Coronary artery (tissue), 2 donors: ENCODE measurements around the gene CCDC150.

ENCODE experiments used
- DNase-seq: peaks from one replicate; pipeline ENCODE4 v3.0.0-alpha.2; 2017; ENCODE audit warnings: low spot score
- H3K27ac ChIP-seq, 2 donors: fragments of 200-600 bp; sonication (generic); one replicate each; pipeline ENCODE4 v1.5.1; 2016 to 2019
- H3K4me3 ChIP-seq: fragments of 200-600 bp; sonication (generic); 2 replicates; pipeline ENCODE4 v1.5.1; 2016; ENCODE audit warnings: mild to moderate bottlenecking, moderate library complexity
- CTCF ChIP-seq: fragments of 200-600 bp; sonication (generic); IDR thresholded peaks from one replicate; pipeline ENCODE4 v1.5.1; 2019; ENCODE audit warnings: antibody characterized with exemption

Gene CCDC150

GRCh38 chr2:196742685-196743084, 103.2 kb downstream of the CCDC150 start:
- Histone ChIP-seq H3K4me3 (no peak overlapping the region), H3K27ac (no peak overlapping the region)
- no peak for TF ChIP-seq CTCF
- DNase-seq, result no peak

- Histone ChIP-seq H3K27ac (no peak overlapping the region), H3K4me3 (no peak overlapping the region)
- no peak for DNase-seq
- no peak for TF ChIP-seq CTCF
These were observed 103.7 kb downstream of the CCDC150 start for GRCh38 chr2:196743165-196743564.

- no peak for DNase-seq
These were observed 106.2 kb downstream of the CCDC150 start for GRCh38 chr2:196745711-196746110.

GRCh38 chr2:196747400-196747799, 107.9 kb downstream of the CCDC150 start:
- TF ChIP-seq CTCF, result no peak
- DNase-seq, result no peak
- no peak overlapping the region for H3K4me3 ChIP-seq
- no peak overlapping the region for H3K27ac ChIP-seq

More at GRCh38 chr2:196745711-196746110, 106.2 kb downstream of the CCDC150 start:
- Histone ChIP-seq H3K27ac (no peak overlapping the region), H3K4me3 (no peak overlapping the region)
- TF ChIP-seq CTCF, result no peak

GRCh38 chr2:196748123-196748522, 108.6 kb downstream of the CCDC150 start:
- TF ChIP-seq CTCF, result no peak
- DNase-seq, result no peak
- Histone ChIP-seq H3K4me3 (no peak overlapping the region), H3K27ac (no peak overlapping the region)

- Histone ChIP-seq H3K27ac (no peak overlapping the region), H3K4me3 (no peak overlapping the region)
- no peak for TF ChIP-seq CTCF
- DNase-seq, result no peak
These were observed 110.9 kb downstream of the CCDC150 start for GRCh38 chr2:196750291-196750923.

GRCh38 chr2:196750977-196751631, 111.6 kb downstream of the CCDC150 start:
- no peak overlapping the region for H3K27ac ChIP-seq

More at GRCh38 chr2:196750977-196751631, 111.6 kb downstream of the CCDC150 start:
- TF ChIP-seq CTCF, result peak; percentile 41
- DNase-seq, result peak; percentile 73
- H3K4me3 ChIP-seq, result peak overlapping the region; percentile 29
